ENCODE measurements around the gene DNAH6. TPM values are rescaled to one million over a fixed set of nuclear protein-coding genes. Genes with fewer than 3 reads are reported as not detected.
A peak's percentile ranks its signal among the peaks of the same experiment; 100 is the strongest.
"Not testable (repeated sequence)": the region's sequence is repeated elsewhere in the genome, so short reads cannot be mapped to it uniquely, and the experiment has no call there.

Gene DNAH6
- total RNA-seq, 1 experiment from 2014 or later = not detected

DNA sequence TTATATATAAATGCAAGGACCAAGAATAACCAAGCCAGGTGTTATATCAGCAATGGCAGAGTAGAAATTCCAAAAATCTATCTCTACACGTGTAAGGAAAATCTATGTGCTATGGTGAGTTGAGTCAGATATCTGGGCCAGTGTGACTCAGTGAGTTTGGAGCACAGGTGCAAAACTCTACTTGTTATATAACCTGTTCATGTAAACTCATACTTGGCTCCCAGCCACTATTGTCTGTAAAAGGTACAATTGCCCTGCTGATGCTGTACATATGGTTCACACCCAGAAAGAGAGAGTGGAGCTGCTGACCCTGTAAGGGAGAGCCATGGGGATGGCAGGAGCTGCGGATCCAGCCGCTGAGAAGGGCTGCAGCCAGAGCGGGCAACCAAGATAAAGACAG is 252.5 kb downstream of the DNAH6 start:
- Histone ChIP-seq H3K9me2 (replicated peaks; ENCODE audit: low read length) (no peaks in the 10 kb centered on the region), H3K4me2 (ENCODE audit: low read length) (no peak overlapping the region), H3K9me3 (ENCODE audit: low read length) (no peaks in the 10 kb centered on the region), H3K27me3 (ENCODE audit: low read length) (peaks cover 22% of the 10 kb centered on the region), H3K4me1 (ENCODE audit: insufficient read depth, low read length) (no peaks in the 10 kb centered on the region), H4K20me1 (ENCODE audit: low read length) (no peaks in the 10 kb centered on the region), H3K9ac (ENCODE audit: low read length) (no peak overlapping the region), H2AFZ (ENCODE audit: low read length) (no peak overlapping the region), H3K36me3 (ENCODE audit: low read depth, low read length) (no peaks in the 10 kb centered on the region), H3K4me3 (ENCODE audit: low read length) (no peak overlapping the region), H3K79me2 (ENCODE audit: low read length) (no peaks in the 10 kb centered on the region), H3K27ac (ENCODE audit: low read length) (no peak overlapping the region), H3F3A (ENCODE audit: low read length, unreplicated experiment) (no peaks in the 10 kb centered on the region)
- DNase-seq (peak; percentile 34), ATAC-seq (no peak)
- TF ChIP-seq EZH2 (IDR thresholded peaks at IDR 0.05; ENCODE audit: low read length, unreplicated experiment) = no peak
- TF ChIP-seq, protein P1, sequence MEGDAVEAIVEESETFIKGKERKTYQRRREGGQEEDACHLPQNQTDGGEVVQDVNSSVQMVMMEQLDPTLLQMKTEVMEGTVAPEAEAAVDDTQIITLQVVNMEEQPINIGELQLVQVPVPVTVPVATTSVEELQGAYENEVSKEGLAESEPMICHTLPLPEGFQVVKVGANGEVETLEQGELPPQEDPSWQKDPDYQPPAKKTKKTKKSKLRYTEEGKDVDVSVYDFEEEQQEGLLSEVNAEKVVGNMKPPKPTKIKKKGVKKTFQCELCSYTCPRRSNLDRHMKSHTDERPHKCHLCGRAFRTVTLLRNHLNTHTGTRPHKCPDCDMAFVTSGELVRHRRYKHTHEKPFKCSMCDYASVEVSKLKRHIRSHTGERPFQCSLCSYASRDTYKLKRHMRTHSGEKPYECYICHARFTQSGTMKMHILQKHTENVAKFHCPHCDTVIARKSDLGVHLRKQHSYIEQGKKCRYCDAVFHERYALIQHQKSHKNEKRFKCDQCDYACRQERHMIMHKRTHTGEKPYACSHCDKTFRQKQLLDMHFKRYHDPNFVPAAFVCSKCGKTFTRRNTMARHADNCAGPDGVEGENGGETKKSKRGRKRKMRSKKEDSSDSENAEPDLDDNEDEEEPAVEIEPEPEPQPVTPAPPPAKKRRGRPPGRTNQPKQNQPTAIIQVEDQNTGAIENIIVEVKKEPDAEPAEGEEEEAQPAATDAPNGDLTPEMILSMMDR (conservative IDR thresholded peaks at IDR 0.05; ENCODE audit: low read depth, low read length) = no peak
- no peak for TF ChIP-seq EZH2phosphoT487 (IDR thresholded peaks at IDR 0.05; ENCODE audit: borderline replicate concordance, low read length)
- BruUV-seq (replicated peaks) = no TSS peak
- ChIA-PET POLR2A (ENCODE audit: unreplicated experiment) (no interaction called here), CTCF (no interaction called here)
- intact Hi-C loops (cut with micrococcal nuclease) = no loop called here

DNA sequence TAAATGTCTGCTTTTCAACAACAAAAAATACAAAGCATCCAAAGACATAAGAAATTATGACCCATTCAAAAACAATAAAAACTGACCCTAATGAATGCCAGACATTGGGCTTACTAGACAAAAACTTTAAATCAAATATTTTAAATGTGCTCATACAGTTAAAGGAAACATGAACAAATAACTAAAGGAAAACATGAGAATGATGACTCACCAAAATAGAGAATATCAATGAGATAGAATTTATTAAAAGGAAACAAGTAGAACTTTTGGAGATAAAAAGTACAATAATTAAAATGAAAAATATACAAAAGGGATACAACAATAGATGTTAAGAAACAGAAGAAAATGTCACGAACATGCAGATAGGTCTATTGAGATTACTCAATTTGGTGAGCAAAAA is 254.0 kb downstream of the DNAH6 start:
- Histone ChIP-seq H3K9me2 (replicated peaks; ENCODE audit: low read length) (no peaks in the 10 kb centered on the region), H3K27ac (ENCODE audit: low read length) (no peak overlapping the region), H3K4me3 (ENCODE audit: low read length) (no peak overlapping the region), H2AFZ (ENCODE audit: low read length) (no peak overlapping the region), H3K36me3 (ENCODE audit: low read depth, low read length) (no peaks in the 10 kb centered on the region), H3K79me2 (ENCODE audit: low read length) (no peaks in the 10 kb centered on the region), H3K4me2 (ENCODE audit: low read length) (no peak overlapping the region), H3F3A (ENCODE audit: low read length, unreplicated experiment) (no peaks in the 10 kb centered on the region), H3K27me3 (ENCODE audit: low read length) (peaks cover 16% of the 10 kb centered on the region), H3K9ac (ENCODE audit: low read length) (no peak overlapping the region), H4K20me1 (ENCODE audit: low read length) (no peaks in the 10 kb centered on the region), H3K4me1 (ENCODE audit: insufficient read depth, low read length) (no peaks in the 10 kb centered on the region), H3K9me3 (ENCODE audit: low read length) (no peaks in the 10 kb centered on the region)
- no peak for DNase-seq
- intact Hi-C loops (cut with micrococcal nuclease) = no loop called here
- ATAC-seq = no peak
- TF ChIP-seq EZH2phosphoT487 (IDR thresholded peaks at IDR 0.05; ENCODE audit: borderline replicate concordance, low read length) = no peak
- no peak for TF ChIP-seq EZH2 (IDR thresholded peaks at IDR 0.05; ENCODE audit: low read length, unreplicated experiment)
- TF ChIP-seq, protein P1 (conservative IDR thresholded peaks at IDR 0.05; ENCODE audit: low read depth, low read length) = no peak
- no TSS peak for BruUV-seq (replicated peaks)
- CTCF ChIA-PET = no interaction called here
- POLR2A ChIA-PET (ENCODE audit: unreplicated experiment) = no interaction called here

DNA sequence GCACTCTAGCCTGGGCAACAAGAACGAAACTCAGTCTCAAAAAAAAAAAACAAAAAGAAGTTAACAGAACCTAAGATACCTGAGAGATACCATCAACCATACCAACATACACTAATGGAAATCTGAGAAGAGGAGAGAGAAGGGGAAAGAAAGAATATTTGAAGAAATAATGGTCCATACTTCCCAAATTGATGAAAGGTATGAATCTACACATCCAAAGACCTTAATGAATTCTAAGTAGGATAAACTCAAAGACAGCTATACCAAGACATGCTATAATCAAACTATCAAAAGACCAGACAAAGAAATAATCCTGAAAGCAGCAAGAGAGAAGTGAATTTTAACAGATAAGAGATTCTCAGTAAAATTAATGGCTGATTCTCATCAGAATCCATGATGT is 255.0 kb downstream of the DNAH6 start:
- Histone ChIP-seq H3K79me2 (ENCODE audit: low read length) (no peaks in the 10 kb centered on the region), H3K4me3 (ENCODE audit: low read length) (no peak overlapping the region), H3K9me3 (ENCODE audit: low read length) (no peaks in the 10 kb centered on the region), H3K4me2 (ENCODE audit: low read length) (no peak overlapping the region), H3K4me1 (ENCODE audit: insufficient read depth, low read length) (peaks cover 7% of the 10 kb centered on the region), H3K9me2 (replicated peaks; ENCODE audit: low read length) (no peaks in the 10 kb centered on the region), H3K27me3 (ENCODE audit: low read length) (peaks cover 7% of the 10 kb centered on the region; the same call in 1 of the 2 replicates), H4K20me1 (ENCODE audit: low read length) (no peaks in the 10 kb centered on the region), H2AFZ (ENCODE audit: low read length) (no peak overlapping the region), H3K9ac (ENCODE audit: low read length) (no peak overlapping the region), H3K27ac (ENCODE audit: low read length) (no peak overlapping the region), H3F3A (ENCODE audit: low read length, unreplicated experiment) (no peaks in the 10 kb centered on the region), H3K36me3 (ENCODE audit: low read depth, low read length) (no peaks in the 10 kb centered on the region)
- DNase-seq (no peak), ATAC-seq (no peak)
- BruUV-seq (replicated peaks) = no TSS peak
- TF ChIP-seq, protein P1 (conservative IDR thresholded peaks at IDR 0.05; ENCODE audit: low read depth, low read length) = no peak
- TF ChIP-seq EZH2phosphoT487 (IDR thresholded peaks at IDR 0.05; ENCODE audit: borderline replicate concordance, low read length) (no peak), EZH2 (IDR thresholded peaks at IDR 0.05; ENCODE audit: low read length, unreplicated experiment) (no peak)
- CTCF ChIA-PET = no interaction called here
- intact Hi-C loops (cut with micrococcal nuclease) = no loop called here
- POLR2A ChIA-PET (ENCODE audit: unreplicated experiment) = no interaction called here

DNA sequence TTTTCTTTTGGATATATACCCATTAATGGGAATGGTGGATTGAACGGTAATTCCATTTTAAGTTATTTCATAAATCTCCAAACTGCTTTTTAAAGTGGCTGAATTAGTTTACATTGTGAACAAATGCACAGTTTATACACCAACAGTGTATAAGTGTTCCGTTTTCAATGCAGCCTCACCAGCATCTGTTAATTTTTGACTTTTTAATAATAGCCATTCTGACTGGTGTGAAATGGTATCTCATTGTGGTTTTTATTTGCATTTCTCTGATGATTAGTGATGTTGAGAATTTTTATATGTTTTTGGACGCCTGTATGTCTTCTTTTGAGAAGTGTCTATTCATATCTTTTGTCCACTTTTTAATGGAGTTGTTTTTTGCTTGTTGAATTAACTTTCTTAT is 257.3 kb downstream of the DNAH6 start:
- BruUV-seq (replicated peaks); H4K20me1 ChIP-seq (ENCODE audit: low read length); CTCF ChIA-PET; H2AFZ ChIP-seq (ENCODE audit: low read length); H3K27ac ChIP-seq (ENCODE audit: low read length); H3K9me3 ChIP-seq (ENCODE audit: low read length); H3K27me3 ChIP-seq (ENCODE audit: low read length); H3K4me3 ChIP-seq (ENCODE audit: low read length); H3K4me2 ChIP-seq (ENCODE audit: low read length); H3K36me3 ChIP-seq (ENCODE audit: low read depth, low read length); H3K9me2 ChIP-seq (replicated peaks; ENCODE audit: low read length); DNase-seq; ATAC-seq; POLR2A ChIA-PET (ENCODE audit: unreplicated experiment); H3K4me1 ChIP-seq (ENCODE audit: insufficient read depth, low read length); H3K79me2 ChIP-seq (ENCODE audit: low read length); H3F3A ChIP-seq (ENCODE audit: low read length, unreplicated experiment); H3K9ac ChIP-seq (ENCODE audit: low read length); intact Hi-C loops (cut with micrococcal nuclease): not testable (repeated sequence)
